Sciatic nerve (tissue), 2 donors: Measurements from ENCODE around the gene MAGT1. TPM values are rescaled to one million over a fixed set of nuclear protein-coding genes. Genes with fewer than 3 reads are reported as not detected.
"Not testable (repeated sequence)": the region's sequence is repeated elsewhere in the genome, so short reads cannot be mapped to it uniquely, and the experiment has no call there.

ENCODE experiments used
- ATAC-seq: fragments of 200-7000 bp; cut with Tn5 transposase; one replicate; pipeline ENCODE4 v1.9.1; 2020; ENCODE audit warnings: mild to moderate bottlenecking, moderate library complexity
- DNase-seq: peaks from one replicate; pipeline ENCODE4 v3.0.0-alpha.2; 2020; ENCODE audit warnings: low spot score
- intact Hi-C: fragments of 100-400 bp; cut with DNase I; formaldehyde crosslinking; loops from one replicate; pipeline ENCODE4 v1.14.2; 2022
- total RNA-seq: library from RNA; stranded (reverse); fragmentation: NEBNext Ultra II Directional; extraction: Animal tissue kit (Norgen Biotek cat#: 25700); gene quantifications from one replicate; pipeline ENCODE4 v1.2.1, GENCODE V29; 2021
- donor health status: DM: no; HTN: no; CAD: no.
- donor health status: DM: no; HTN: no; CAD: no.

MAGT1 gene
- total RNA-seq, result 59.5 TPM

GRCh38 chrX:77894921-77895886 lies at the start of gene MAGT1:
TSS of gene MAGT1 (minus strand) at chrX:77895435. CDS start at chrX:77895410, 25 bp downstream.
- DNase-seq, result peak; percentile 92
- intact Hi-C loops, result no loop called here

GRCh38 chrX:77945031-77945430 lies 49.8 kb upstream of the MAGT1 start:
- ATAC-seq, intact Hi-C loops, DNase-seq: not testable (repeated sequence)

More at GRCh38 chrX:77894921-77895886, at the start of gene MAGT1:
- peak; percentile 98 for ATAC-seq

- ATAC-seq, result no peak
- no peak for DNase-seq
- intact Hi-C loops, result no loop called here
Observed at GRCh38 chrX:77938083-77938680, 42.9 kb upstream of the MAGT1 start.

- no peak for DNase-seq
- ATAC-seq, result no peak
- intact Hi-C loops, result no loop called here
Observed at GRCh38 chrX:77937291-77937690, 42.1 kb upstream of the MAGT1 start.

- intact Hi-C loops, result no loop called here
- ATAC-seq, result no peak
Observed at GRCh38 chrX:77936299-77936698, 41.1 kb upstream of the MAGT1 start.

GRCh38 chrX:77935886-77936285 lies 40.7 kb upstream of the MAGT1 start:
- DNase-seq (no peak), ATAC-seq (no peak)
- intact Hi-C loops, result no loop called here

More at GRCh38 chrX:77936299-77936698, 41.1 kb upstream of the MAGT1 start:
- no peak for DNase-seq

- intact Hi-C loops, result no loop called here
- DNase-seq (no peak), ATAC-seq (no peak)
Observed at GRCh38 chrX:77930581-77930980, 35.3 kb upstream of the MAGT1 start.

GRCh38 chrX:77925764-77926163 lies 30.5 kb upstream of the MAGT1 start:
- intact Hi-C loops, result no loop called here
- no peak for ATAC-seq
- no peak for DNase-seq

- DNase-seq (no peak), ATAC-seq (no peak)
- intact Hi-C loops, result loop anchor here (5.0 kb wide), 1 partner anchor 233 kb away; no protein-coding TSS in a partner anchor
Observed at GRCh38 chrX:77924320-77924859, 29.2 kb upstream of the MAGT1 start.

GRCh38 chrX:77922787-77923186 lies 27.6 kb upstream of the MAGT1 start:
- DNase-seq (no peak), ATAC-seq (no peak)
- intact Hi-C loops, result loop anchor here (5.0 kb wide), 1 partner anchor 235 kb away; no protein-coding TSS in a partner anchor

- ATAC-seq, DNase-seq, intact Hi-C loops: not testable (repeated sequence)
Observed at GRCh38 chrX:77919370-77919769, 24.1 kb upstream of the MAGT1 start.

- intact Hi-C loops, result no loop called here
- no peak for DNase-seq
- no peak for ATAC-seq
Observed at GRCh38 chrX:77918568-77918967, 23.3 kb upstream of the MAGT1 start.

- intact Hi-C loops, result no loop called here
- no peak for ATAC-seq
- DNase-seq, result no peak
Observed at GRCh38 chrX:77917294-77917933, 22.2 kb upstream of the MAGT1 start.

GRCh38 chrX:77910108-77910840 lies 15.0 kb upstream of the MAGT1 start, which contains the start of gene ATP7A:
TSS of gene ATP7A (plus strand) at chrX:77910693. CDS start at chrX:77971642, 60,949 bp downstream.
- peak; percentile 99 for ATAC-seq
- intact Hi-C loops, result no loop called here
- DNase-seq, result peak; percentile 91

GRCh38 chrX:77901506-77901905 lies 6.3 kb upstream of the MAGT1 start:
- ATAC-seq (no peak), DNase-seq (no peak)
- intact Hi-C loops, result no loop called here

GRCh38 chrX:77900688-77901087 lies 5.5 kb upstream of the MAGT1 start:
- intact Hi-C loops, result no loop called here
- DNase-seq, result no peak
- no peak for ATAC-seq

- intact Hi-C loops, result no loop called here
- DNase-seq (peak; percentile 61), ATAC-seq (peak; percentile 82)
Observed at GRCh38 chrX:77899081-77899828, 4.0 kb upstream of the MAGT1 start, which contains the start of gene COX7B. TSS of gene COX7B (plus strand) at chrX:77899468. CDS start at chrX:77899554, 86 bp downstream.

- DNase-seq (no peak), ATAC-seq (no peak)
- intact Hi-C loops, result no loop called here
Observed at GRCh38 chrX:77893713-77894112, 1.5 kb downstream of the MAGT1 start.
